Measurements from ENCODE around the gene DDX18. TPM values are rescaled to one million over a fixed set of nuclear protein-coding genes. Genes with fewer than 3 reads are reported as not detected.

The DDX18 gene
- total and polyA plus RNA-seq, 4 donors = 16.3 to 34.4 (median 23.3) TPM

DNA sequence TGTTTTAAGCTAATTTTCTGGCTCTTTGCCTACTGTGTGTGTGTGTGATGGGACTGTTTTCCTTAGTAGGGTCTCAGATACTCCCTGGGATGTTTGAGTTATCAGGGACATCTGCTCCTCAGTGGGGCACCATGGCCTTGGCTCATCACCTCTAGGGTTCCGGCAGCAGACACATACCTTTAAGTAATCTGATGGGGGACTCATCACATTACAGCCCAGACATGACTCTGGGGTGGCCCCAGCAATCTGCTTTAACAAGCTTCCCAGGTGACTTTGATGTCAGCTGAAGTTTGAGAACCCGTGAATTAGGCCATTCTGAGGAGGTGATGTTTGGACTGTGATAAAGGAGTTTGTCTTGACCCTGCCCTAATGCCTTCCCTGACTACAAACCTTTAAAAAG, 38.8 kb downstream of the DDX18 start:
- 69% methylated on average over 2 of the region's 2 CpGs for WGBS
- H3K9ac ChIP-seq (ENCODE audit: low read depth in 1 of 2, low read length in 2 of 2) = no peak overlapping the region
- H3K9me3 ChIP-seq (ENCODE audit: control insufficient read depth in 4 of 4, low read length in 3 of 4) = no peaks in the 10 kb centered on the region
- no peak overlapping the region for H3K27ac ChIP-seq (ENCODE audit: low read depth in 1 of 2, low read length in 2 of 2)
- H3K27me3 ChIP-seq (ENCODE audit: control insufficient read depth in 4 of 4, insufficient read depth in 4 of 4, low read length in 3 of 4) = peaks cover 0 to 11% (median 3%) of the 10 kb centered on the region in 4 donors
- no peak overlapping the region for H3K4me3 ChIP-seq (ENCODE audit: low read depth in 1 of 3, low read length in 3 of 3)
- no peaks in the 10 kb centered on the region for H3K36me3 ChIP-seq (ENCODE audit: control insufficient read depth in 4 of 4, insufficient read depth in 3 of 4, low read depth in 1 of 4, low read length in 3 of 4)
- no peaks in the 10 kb centered on the region for H3K4me1 ChIP-seq (ENCODE audit: control insufficient read depth in 4 of 4, insufficient read depth in 4 of 4, low read length in 3 of 4)
- DNase-seq (ENCODE audit: low spot score) = no peak
- TF ChIP-seq FOXA2 (IDR thresholded peaks at IDR 0.05) (no peak), TAF1 (conservative IDR thresholded peaks at IDR 0.05) (no peak), RXRA (IDR thresholded peaks at IDR 0.05) (no peak), JUND (IDR thresholded peaks at IDR 0.05) (no peak), RAD21 (IDR thresholded peaks at IDR 0.05) (no peak), NR2F2 (IDR thresholded peaks at IDR 0.05) (no peak), HNF4G (IDR thresholded peaks at IDR 0.05) (no peak), GABPA (IDR thresholded peaks at IDR 0.05 in 1 of 2, conservative IDR thresholded peaks at IDR 0.05 in 1 of 2) (no peak), EGR1 (IDR thresholded peaks at IDR 0.05; ENCODE audit: low read depth in 2 of 2) (no peak), FOXA1 (IDR thresholded peaks at IDR 0.05) (no peak), YY1 (IDR thresholded peaks at IDR 0.05) (no peak), HNF4A (conservative IDR thresholded peaks at IDR 0.05) (no peak)
- TF ChIP-seq, protein P1, sequence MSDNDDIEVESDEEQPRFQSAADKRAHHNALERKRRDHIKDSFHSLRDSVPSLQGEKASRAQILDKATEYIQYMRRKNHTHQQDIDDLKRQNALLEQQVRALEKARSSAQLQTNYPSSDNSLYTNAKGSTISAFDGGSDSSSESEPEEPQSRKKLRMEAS (IDR thresholded peaks at IDR 0.05) = no peak
- TF ChIP-seq, protein P2, sequence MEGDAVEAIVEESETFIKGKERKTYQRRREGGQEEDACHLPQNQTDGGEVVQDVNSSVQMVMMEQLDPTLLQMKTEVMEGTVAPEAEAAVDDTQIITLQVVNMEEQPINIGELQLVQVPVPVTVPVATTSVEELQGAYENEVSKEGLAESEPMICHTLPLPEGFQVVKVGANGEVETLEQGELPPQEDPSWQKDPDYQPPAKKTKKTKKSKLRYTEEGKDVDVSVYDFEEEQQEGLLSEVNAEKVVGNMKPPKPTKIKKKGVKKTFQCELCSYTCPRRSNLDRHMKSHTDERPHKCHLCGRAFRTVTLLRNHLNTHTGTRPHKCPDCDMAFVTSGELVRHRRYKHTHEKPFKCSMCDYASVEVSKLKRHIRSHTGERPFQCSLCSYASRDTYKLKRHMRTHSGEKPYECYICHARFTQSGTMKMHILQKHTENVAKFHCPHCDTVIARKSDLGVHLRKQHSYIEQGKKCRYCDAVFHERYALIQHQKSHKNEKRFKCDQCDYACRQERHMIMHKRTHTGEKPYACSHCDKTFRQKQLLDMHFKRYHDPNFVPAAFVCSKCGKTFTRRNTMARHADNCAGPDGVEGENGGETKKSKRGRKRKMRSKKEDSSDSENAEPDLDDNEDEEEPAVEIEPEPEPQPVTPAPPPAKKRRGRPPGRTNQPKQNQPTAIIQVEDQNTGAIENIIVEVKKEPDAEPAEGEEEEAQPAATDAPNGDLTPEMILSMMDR (IDR thresholded peaks at IDR 0.05; ENCODE audit: low read depth, low read length, missing input control) = no peak
- TF ChIP-seq, protein P3, sequence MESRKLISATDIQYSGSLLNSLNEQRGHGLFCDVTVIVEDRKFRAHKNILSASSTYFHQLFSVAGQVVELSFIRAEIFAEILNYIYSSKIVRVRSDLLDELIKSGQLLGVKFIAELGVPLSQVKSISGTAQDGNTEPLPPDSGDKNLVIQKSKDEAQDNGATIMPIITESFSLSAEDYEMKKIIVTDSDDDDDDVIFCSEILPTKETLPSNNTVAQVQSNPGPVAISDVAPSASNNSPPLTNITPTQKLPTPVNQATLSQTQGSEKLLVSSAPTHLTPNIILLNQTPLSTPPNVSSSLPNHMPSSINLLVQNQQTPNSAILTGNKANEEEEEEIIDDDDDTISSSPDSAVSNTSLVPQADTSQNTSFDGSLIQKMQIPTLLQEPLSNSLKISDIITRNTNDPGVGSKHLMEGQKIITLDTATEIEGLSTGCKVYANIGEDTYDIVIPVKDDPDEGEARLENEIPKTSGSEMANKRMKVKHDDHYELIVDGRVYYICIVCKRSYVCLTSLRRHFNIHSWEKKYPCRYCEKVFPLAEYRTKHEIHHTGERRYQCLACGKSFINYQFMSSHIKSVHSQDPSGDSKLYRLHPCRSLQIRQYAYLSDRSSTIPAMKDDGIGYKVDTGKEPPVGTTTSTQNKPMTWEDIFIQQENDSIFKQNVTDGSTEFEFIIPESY (IDR thresholded peaks at IDR 0.05) = no peak

DNA sequence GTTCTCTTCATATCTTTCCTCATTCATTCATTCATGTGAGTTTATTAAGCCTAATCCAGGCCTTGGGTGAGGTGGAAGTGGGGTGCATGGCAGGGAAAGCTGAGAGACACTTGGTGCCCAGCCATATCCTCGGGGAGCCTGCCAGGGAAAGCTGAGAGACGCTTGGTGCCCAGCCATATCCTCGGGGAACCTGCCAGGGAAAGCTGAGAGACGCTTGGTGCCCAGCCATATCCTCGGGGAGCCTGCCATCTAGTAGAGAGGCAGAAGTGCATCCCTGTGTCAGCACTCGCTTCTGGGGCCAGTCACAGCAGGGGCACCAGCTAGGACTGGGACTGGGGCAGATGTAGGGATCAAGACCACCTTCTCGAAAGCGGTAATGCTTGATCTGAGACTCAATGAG, 39.4 kb downstream of the DDX18 start:
- no peak overlapping the region for H3K9ac ChIP-seq (ENCODE audit: low read depth in 1 of 2, low read length in 2 of 2)
- H3K4me1 ChIP-seq (ENCODE audit: control insufficient read depth in 4 of 4, insufficient read depth in 4 of 4, low read length in 3 of 4) = no peaks in the 10 kb centered on the region
- H3K27me3 ChIP-seq (ENCODE audit: control insufficient read depth in 4 of 4, insufficient read depth in 4 of 4, low read length in 3 of 4) = peaks cover 0 to 11% (median 3%) of the 10 kb centered on the region in 4 donors
- TF ChIP-seq HNF4G (IDR thresholded peaks at IDR 0.05) = no peak
- TF ChIP-seq, protein P2 (IDR thresholded peaks at IDR 0.05; ENCODE audit: low read depth, low read length, missing input control) = no peak
- TF ChIP-seq HNF4A (conservative IDR thresholded peaks at IDR 0.05) = no peak
- TF ChIP-seq, protein P3 (IDR thresholded peaks at IDR 0.05) = no peak
- TF ChIP-seq TAF1 (conservative IDR thresholded peaks at IDR 0.05) = no peak
- TF ChIP-seq, protein P1 (IDR thresholded peaks at IDR 0.05) = no peak
- TF ChIP-seq YY1 (IDR thresholded peaks at IDR 0.05) = no peak
- no peak for TF ChIP-seq SP1 (IDR thresholded peaks at IDR 0.05)
- no peak for TF ChIP-seq GABPA (IDR thresholded peaks at IDR 0.05 in 1 of 2, conservative IDR thresholded peaks at IDR 0.05 in 1 of 2)
- TF ChIP-seq NR2F2 (IDR thresholded peaks at IDR 0.05) = no peak
- TF ChIP-seq, protein P4, sequence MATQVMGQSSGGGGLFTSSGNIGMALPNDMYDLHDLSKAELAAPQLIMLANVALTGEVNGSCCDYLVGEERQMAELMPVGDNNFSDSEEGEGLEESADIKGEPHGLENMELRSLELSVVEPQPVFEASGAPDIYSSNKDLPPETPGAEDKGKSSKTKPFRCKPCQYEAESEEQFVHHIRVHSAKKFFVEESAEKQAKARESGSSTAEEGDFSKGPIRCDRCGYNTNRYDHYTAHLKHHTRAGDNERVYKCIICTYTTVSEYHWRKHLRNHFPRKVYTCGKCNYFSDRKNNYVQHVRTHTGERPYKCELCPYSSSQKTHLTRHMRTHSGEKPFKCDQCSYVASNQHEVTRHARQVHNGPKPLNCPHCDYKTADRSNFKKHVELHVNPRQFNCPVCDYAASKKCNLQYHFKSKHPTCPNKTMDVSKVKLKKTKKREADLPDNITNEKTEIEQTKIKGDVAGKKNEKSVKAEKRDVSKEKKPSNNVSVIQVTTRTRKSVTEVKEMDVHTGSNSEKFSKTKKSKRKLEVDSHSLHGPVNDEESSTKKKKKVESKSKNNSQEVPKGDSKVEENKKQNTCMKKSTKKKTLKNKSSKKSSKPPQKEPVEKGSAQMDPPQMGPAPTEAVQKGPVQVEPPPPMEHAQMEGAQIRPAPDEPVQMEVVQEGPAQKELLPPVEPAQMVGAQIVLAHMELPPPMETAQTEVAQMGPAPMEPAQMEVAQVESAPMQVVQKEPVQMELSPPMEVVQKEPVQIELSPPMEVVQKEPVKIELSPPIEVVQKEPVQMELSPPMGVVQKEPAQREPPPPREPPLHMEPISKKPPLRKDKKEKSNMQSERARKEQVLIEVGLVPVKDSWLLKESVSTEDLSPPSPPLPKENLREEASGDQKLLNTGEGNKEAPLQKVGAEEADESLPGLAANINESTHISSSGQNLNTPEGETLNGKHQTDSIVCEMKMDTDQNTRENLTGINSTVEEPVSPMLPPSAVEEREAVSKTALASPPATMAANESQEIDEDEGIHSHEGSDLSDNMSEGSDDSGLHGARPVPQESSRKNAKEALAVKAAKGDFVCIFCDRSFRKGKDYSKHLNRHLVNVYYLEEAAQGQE (IDR thresholded peaks at IDR 0.05) = no peak
- no peak for TF ChIP-seq JUND (IDR thresholded peaks at IDR 0.05)
- TF ChIP-seq RXRA (IDR thresholded peaks at IDR 0.05) = no peak
- TF ChIP-seq, protein P5, sequence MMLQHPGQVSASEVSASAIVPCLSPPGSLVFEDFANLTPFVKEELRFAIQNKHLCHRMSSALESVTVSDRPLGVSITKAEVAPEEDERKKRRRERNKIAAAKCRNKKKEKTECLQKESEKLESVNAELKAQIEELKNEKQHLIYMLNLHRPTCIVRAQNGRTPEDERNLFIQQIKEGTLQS (IDR thresholded peaks at IDR 0.05) = no peak
- 73% methylated on average over 8 of the region's 8 CpGs for WGBS
- H3K4me3 ChIP-seq (ENCODE audit: low read depth in 1 of 3, low read length in 3 of 3) = no peak overlapping the region
- no peak for DNase-seq (ENCODE audit: low spot score)
- H3K27ac ChIP-seq (ENCODE audit: low read depth in 1 of 2, low read length in 2 of 2) = no peak overlapping the region
- no peaks in the 10 kb centered on the region for H3K36me3 ChIP-seq (ENCODE audit: control insufficient read depth in 4 of 4, insufficient read depth in 3 of 4, low read depth in 1 of 4, low read length in 3 of 4)
- no peaks in the 10 kb centered on the region for H3K9me3 ChIP-seq (ENCODE audit: control insufficient read depth in 4 of 4, low read length in 3 of 4)
